HepG2 (cell line): ENCODE measurements around the gene LITAF. TPM values are rescaled to one million over a fixed set of nuclear protein-coding genes. Genes with fewer than 3 reads are reported as not detected.

Source experiments
- ATAC-seq: fragments of 200-7000 bp; cut with Tn5 transposase; 3 replicates; pipeline ENCODE4 v1.9.1; 2020; ENCODE audit warnings: mild to moderate bottlenecking, moderate library complexity
- BruUV-seq: library from RNA; stranded (reverse); fragments of 400-500 nt; replicated peaks from 2 replicates; lab custom pipeline; 2021; lab: Mats Ljungman, UMichigan
- CTCF ChIA-PET: fragments of 300-600 bp; formaldehyde crosslinking; extraction: SDS; loops from one replicate; lab custom pipeline; 2021; ENCODE audit warnings: low total read pairs, inconsistent platforms, low intra/inter-chr PET ratio; lab: Yijun Ruan, JAX
- POLR2A ChIA-PET: fragments of 350-600 bp; sonication (Branson Sonifier 250); formaldehyde crosslinking; loops from one replicate; lab custom pipeline; 2020; ENCODE audit warnings: antibody characterized with exemption, inconsistent platforms; lab: Yijun Ruan, JAX
- DNase-seq: peaks from one replicate; pipeline ENCODE4 v3.0.0-alpha.2; 2015; ENCODE audit warnings: low spot score
- FAIRE-seq: peaks from 3 replicates; lab custom pipeline; 2011; peaks lifted over from hg19 to GRCh38; lab: Jason Lieb, UNC
- H2AFZ ChIP-seq: one replicate; pipeline ENCODE4 v1.6.1; 2011; ENCODE audit warnings: low read length, inconsistent platforms
- H3K27ac ChIP-seq: fragments of 300-600 bp; 3 replicates; pipeline ENCODE4 v1.8.0; 2011; ENCODE audit warnings: mixed run types, mild to moderate bottlenecking, mixed read lengths, low read length, inconsistent platforms; ENCODE audit not compliant: insufficient read depth; ENCODE audit errors: extremely low read length
- H3K27me3 ChIP-seq, 2 experiments: fragments of 200-600 bp in 1 of 2; 2 replicates in 1 of 2; 3 replicates in 1 of 2; pipeline versions ENCODE4 v1.6.0 to v1.8.0; 2011; ENCODE audit warnings: low read length in 2 of 2, mild to moderate bottlenecking in 2 of 2, moderate library complexity in 2 of 2, inconsistent platforms in 1 of 2; ENCODE audit not compliant: insufficient read depth in 2 of 2, control insufficient read depth in 1 of 2
- H3K36me3 ChIP-seq, 2 experiments: fragments of 200-600 bp in 1 of 2; replicated peaks in 1 of 2; 2 replicates in 1 of 2; 3 replicates in 1 of 2; pipeline versions ENCODE4 v1.5.1 to v1.8.0; 2011; ENCODE audit warnings: low read length in 2 of 2, inconsistent platforms in 1 of 2; ENCODE audit not compliant: insufficient read depth in 2 of 2, control insufficient read depth in 1 of 2
- H3K4me1 ChIP-seq: 2 replicates; pipeline ENCODE4 v1.5.1; 2012; ENCODE audit warnings: low read length, inconsistent platforms; ENCODE audit not compliant: insufficient read depth
- H3K4me2 ChIP-seq: 2 replicates; pipeline ENCODE4 v1.6.0; 2011; ENCODE audit warnings: low read depth, low read length, inconsistent platforms
- H3K4me3 ChIP-seq, 3 experiments: fragments of 200-600 bp in 1 of 3; sonication (generic), shearing (Covaris generic) in 1 of 3; replicated peaks in 1 of 3; 2 replicates each; pipeline ENCODE4 v1.5.1; 2011 to 2016; ENCODE audit warnings: low read length in 3 of 3, inconsistent platforms in 2 of 3, low read depth in 2 of 3, mild to moderate bottlenecking in 2 of 3, control low read depth in 1 of 3, mixed read lengths in 1 of 3; ENCODE audit not compliant: insufficient read depth in 1 of 3
- H3K79me2 ChIP-seq: one replicate; pipeline ENCODE4 v1.6.1; 2011; ENCODE audit warnings: low read length, inconsistent platforms; ENCODE audit not compliant: insufficient read depth
- H3K9ac ChIP-seq: 2 replicates; pipeline ENCODE4 v1.6.0; 2011; ENCODE audit warnings: mild to moderate bottlenecking, low read depth, low read length, inconsistent platforms; ENCODE audit not compliant: insufficient read depth
- H3K9me3 ChIP-seq: 2 replicates; pipeline ENCODE4 v1.5.1; 2012; ENCODE audit warnings: mild to moderate bottlenecking, low read length
- H4K20me1 ChIP-seq: 2 replicates; pipeline ENCODE4 v1.6.0; 2011; ENCODE audit warnings: inconsistent platforms, mild to moderate bottlenecking, low read length, moderate library complexity; ENCODE audit not compliant: insufficient read depth
- CAMTA2 ChIP-seq: sonication (generic); formaldehyde crosslinking; IDR thresholded peaks from 2 replicates; pipeline ENCODE4 v1.4.0; 2020; ENCODE audit warnings: mild to moderate bottlenecking, missing genetic modification reagents, borderline replicate concordance
- CREB3 ChIP-seq: sonication (generic); formaldehyde crosslinking; IDR thresholded peaks from 2 replicates; pipeline ENCODE4 v1.5.0; 2020; ENCODE audit warnings: missing genetic modification reagents
- EP300 ChIP-seq, 3 experiments: sonication (generic) in 1 of 3; formaldehyde crosslinking in 1 of 3; IDR thresholded peaks; 2 replicates each; pipeline versions ENCODE4 v1.5.1 to v1.6.1; 2011 to 2020; ENCODE audit warnings: low read depth in 2 of 3, low read length in 2 of 3, borderline replicate concordance in 1 of 3, improper control_type of control experiment in 1 of 3, mild to moderate bottlenecking in 1 of 3, missing genetic modification reagents in 1 of 3, moderate library complexity in 1 of 3
- HOXA5 ChIP-seq: sonication (generic); formaldehyde crosslinking; IDR thresholded peaks from 2 replicates; pipeline ENCODE4 v1.4.0; 2020; ENCODE audit warnings: missing genetic modification reagents
- ZHX2 ChIP-seq, 2 experiments: sonication (generic) in 1 of 2; formaldehyde crosslinking in 1 of 2; IDR thresholded peaks; 2 replicates each; pipeline versions ENCODE4 v1.6.1 to v1.9.0; 2014 to 2022; ENCODE audit warnings: antibody characterized with exemption in 1 of 2, borderline replicate concordance in 1 of 2, inconsistent platforms in 1 of 2, low read depth in 1 of 2, missing genetic modification reagents in 1 of 2
- ZNF33B ChIP-seq: sonication (generic); formaldehyde crosslinking; IDR thresholded peaks from 2 replicates; pipeline ENCODE4 v1.5.1; 2020; ENCODE audit warnings: mild to moderate bottlenecking, missing genetic modification reagents
- ZNF430 ChIP-seq: sonication (generic); formaldehyde crosslinking; IDR thresholded peaks from 2 replicates; pipeline ENCODE4 v1.9.0; 2021; ENCODE audit warnings: mild to moderate bottlenecking, missing genetic modification reagents
- ZNF441 ChIP-seq: sonication (generic); formaldehyde crosslinking; IDR thresholded peaks from 2 replicates; pipeline ENCODE4 v1.7.0; 2021; ENCODE audit warnings: missing genetic modification reagents, borderline replicate concordance
- ZNF547 ChIP-seq: sonication (generic); formaldehyde crosslinking; IDR thresholded peaks from 2 replicates; pipeline ENCODE4 v1.5.1; 2020; ENCODE audit warnings: mild to moderate bottlenecking, missing genetic modification reagents
- ZNF710 ChIP-seq: sonication (generic); formaldehyde crosslinking; IDR thresholded peaks from 2 replicates; pipeline ENCODE4 v1.5.0; 2020; ENCODE audit warnings: mild to moderate bottlenecking, missing genetic modification reagents, borderline replicate concordance
- ZNF747 ChIP-seq: sonication (generic); formaldehyde crosslinking; IDR thresholded peaks from 2 replicates; pipeline ENCODE4 v1.8.1; 2023; ENCODE audit warnings: missing genetic modification reagents, mild to moderate bottlenecking, borderline replicate concordance
- ZNF792 ChIP-seq: IDR thresholded peaks from 2 replicates; pipeline ENCODE4 v1.6.1; 2016
- WGBS: methylation state at CpG from one replicate; pipeline ENCODE4 v1.1.6; 2017; ENCODE audit warnings: low lambda C conversion rate; 5-methylcytosine and 5-hydroxymethylcytosine counted together
- in situ Hi-C: cut with HindIII; loops from 2 replicates; pipeline ENCODE4 v1.10.0; 2017; ENCODE audit warnings: low pct_unique_long_range_greater_than_20kb; ENCODE audit not compliant: extremely low pct_ligation_motif_present
- intact Hi-C: fragments of 100-400 bp; cut with micrococcal nuclease; formaldehyde crosslinking; loops from one replicate; pipeline ENCODE4 v1.10.0; 2022; ENCODE audit not compliant: unreplicated experiment
- polyA plus RNA-seq, 8 experiments: library from polyadenylated mRNA; depleted of rRNA in 3 of 8; stranded (reverse) in 7 of 8; unstranded in 1 of 8; fragments of >200 nt; fragmentation: Illumina TruSeq in 4 of 8; extraction: Trizol in 4 of 8; gene quantifications; 2 replicates each; pipeline versions ENCODE4 v1.2.1 to v1.2.3, GENCODE V29; 2011 to 2016; ENCODE audit warnings: low read depth in 4 of 8, missing spikeins in 1 of 8, mixed read lengths in 1 of 8; ENCODE audit not compliant: insufficient read depth in 1 of 8
- total RNA-seq, 5 experiments: library from RNA; depleted of rRNA; stranded (reverse); fragments of >200 nt; fragmentation: Illumina TruSeq; extraction: Trizol; gene quantifications; 2 replicates each; pipeline ENCODE4 v1.2.3, GENCODE V29; 2016; ENCODE audit warnings: low read depth in 1 of 5

The LITAF gene
- total and polyA plus RNA-seq, 2 of the 13 experiments (the other 11 are each of a cell fraction or from before 2014, with no cell fraction given), result 80.1 to 141 TPM

GRCh38 chr16:11583889-11584565 lies 2.7 kb downstream of the LITAF start:
- Histone ChIP-seq H3K9me3 (no peaks in the 10 kb centered on the region), H3K36me3 (no peaks in the 10 kb centered on the region), H3K4me3 (peak overlapping the region; percentile 73 to 96 (median 96)), H3K4me1 (peaks cover 73% of the 10 kb centered on the region), H3K27me3 (peaks cover 0 to 12% of the 10 kb centered on the region in 2 experiments; a peak in 2 of 5 replicates), H2AFZ (no peak overlapping the region), H3K27ac (peak overlapping the region; percentile 45), H3K9ac (peak overlapping the region; percentile 50; the same call in 1 of the 2 replicates), H3K4me2 (peak overlapping the region; percentile 93), H3K79me2 (peaks cover 69% of the 10 kb centered on the region), H4K20me1 (peaks cover 26% of the 10 kb centered on the region)
- in situ Hi-C loops, result no loop called here
- ChIA-PET POLR2A (interaction anchor here (0.5 to 1.9 kb wide), 8 partner anchors 9 to 934 kb away, joined by 3 to 16 read pairs (median 4); partner anchors contain the start of genes TXNDC11 and ZC3H7A), CTCF (no interaction called here)
- ATAC-seq, result no peak
- WGBS, result 5% methylated on average over 7 of the region's 7 CpGs
- DNase-seq, result peak; percentile 52
- intact Hi-C loops, result loop anchor here (2.0 to 10.0 kb wide), 2 partner anchors 57 to 211 kb away; partner anchors contain the start of gene ZC3H7A
- FAIRE-seq, result peak; percentile 40
- no TSS peak for BruUV-seq
- TF ChIP-seq CREB3, result 0 out of 2 replicates have a peak, but pooled peaks have one; percentile 13
- TF ChIP-seq ZNF430 (CRISPR knock-in tag), result 0 out of 2 replicates have a peak, but pooled peaks have one; percentile 72
- peak; percentile 50; the same call in 1 of the 2 replicates for TF ChIP-seq HOXA5 (CRISPR knock-in tag)
- 0 out of 4 replicates have a peak, but pooled peaks of 1 of the 2 experiments have one; percentile 4 for TF ChIP-seq EP300 (IDR thresholded peaks at IDR 0.05; ENCODE audit: low read depth in 2 of 2, low read length in 2 of 2)
- no peak for TF ChIP-seq EP300 (CRISPR knock-in tag; IDR thresholded peaks at IDR 0.05; ENCODE audit: borderline replicate concordance)
- no peak for TF ChIP-seq ZNF747 (CRISPR knock-in tag)
- TF ChIP-seq ZNF792 (CRISPR knock-in tag), result 0 out of 2 replicates have a peak, but pooled peaks have one; percentile 15
- 0 out of 2 replicates have a peak, but pooled peaks have one; percentile 43 for TF ChIP-seq ZNF710
- no peak for TF ChIP-seq ZNF547
- TF ChIP-seq ZNF33B (CRISPR knock-in tag), result no peak
- TF ChIP-seq ZHX2 (IDR thresholded peaks at IDR 0.05; ENCODE audit: low read depth), result no peak
- peak; percentile 37; the same call in 1 of the 2 replicates for TF ChIP-seq ZHX2 (CRISPR knock-in tag; IDR thresholded peaks at IDR 0.05; ENCODE audit: borderline replicate concordance)
- 0 out of 2 replicates have a peak, but pooled peaks have one; percentile 22 for TF ChIP-seq ZNF441 (CRISPR knock-in tag)
- TF ChIP-seq CAMTA2 (CRISPR knock-in tag), result no peak
